Calu3 (cell line): Measurements from ENCODE around the gene RARA. TPM values are rescaled to one million over a fixed set of nuclear protein-coding genes. Genes with fewer than 3 reads are reported as not detected.

Experiments
- BruUV-seq: library from RNA; stranded (reverse); fragments of 400-500 nt; replicated peaks from 2 replicates; lab custom pipeline; 2021; lab: Mats Ljungman, UMichigan
- CTCF ChIA-PET: fragments of 300-600 bp; sonication (Branson Sonifier 250); formaldehyde crosslinking; loops from one replicate; lab custom pipeline; 2022; ENCODE audit warnings: antibody characterized with exemption; lab: Charles Lee
- DNase-seq: peaks from one replicate; pipeline ENCODE4 v3.0.0; 2022
- H3K27ac Mint-ChIP-seq: one replicate; pipeline ENCODE4 v1.8.0; 2022; ENCODE audit warnings: mixed read lengths; ENCODE audit not compliant: unreplicated experiment
- H3K27me3 Mint-ChIP-seq: one replicate; pipeline ENCODE4 v1.8.0; 2022; ENCODE audit warnings: mixed read lengths; ENCODE audit not compliant: unreplicated experiment
- H3K36me3 Mint-ChIP-seq: one replicate; pipeline ENCODE4 v1.8.0; 2022; ENCODE audit warnings: mild to moderate bottlenecking, moderate library complexity, mixed read lengths; ENCODE audit not compliant: insufficient read depth, unreplicated experiment
- H3K4me1 Mint-ChIP-seq: one replicate; pipeline ENCODE4 v1.8.0; 2022; ENCODE audit warnings: mild to moderate bottlenecking, low read depth, mixed read lengths; ENCODE audit not compliant: unreplicated experiment
- H3K4me3 Mint-ChIP-seq: one replicate; pipeline ENCODE4 v1.8.0; 2022; ENCODE audit warnings: mild to moderate bottlenecking, low read depth, moderate library complexity, mixed read lengths; ENCODE audit not compliant: unreplicated experiment
- H3K9me3 Mint-ChIP-seq: one replicate; pipeline ENCODE4 v1.8.0; 2022; ENCODE audit warnings: low read depth, mixed read lengths; ENCODE audit not compliant: unreplicated experiment
- intact Hi-C: fragments of 100-400 bp; cut with micrococcal nuclease; formaldehyde crosslinking; loops from one replicate; pipeline ENCODE4 v1.10.0; 2022; ENCODE audit not compliant: unreplicated experiment
- total RNA-seq: library from RNA; stranded (reverse); gene quantifications from 2 replicates; pipeline ENCODE4 v1.2.3, GENCODE V29; 2022
- TF ChIP-seq, protein P1 (sequence below): fragments of 200-600 bp; IDR thresholded peaks from one replicate; pipeline ENCODE4 v1.8.0; 2022; ENCODE audit warnings: antibody characterized with exemption; ENCODE audit not compliant: unreplicated experiment

RARA gene
- total RNA-seq, 1 experiment from 2014 or later: 150 TPM

DNA sequence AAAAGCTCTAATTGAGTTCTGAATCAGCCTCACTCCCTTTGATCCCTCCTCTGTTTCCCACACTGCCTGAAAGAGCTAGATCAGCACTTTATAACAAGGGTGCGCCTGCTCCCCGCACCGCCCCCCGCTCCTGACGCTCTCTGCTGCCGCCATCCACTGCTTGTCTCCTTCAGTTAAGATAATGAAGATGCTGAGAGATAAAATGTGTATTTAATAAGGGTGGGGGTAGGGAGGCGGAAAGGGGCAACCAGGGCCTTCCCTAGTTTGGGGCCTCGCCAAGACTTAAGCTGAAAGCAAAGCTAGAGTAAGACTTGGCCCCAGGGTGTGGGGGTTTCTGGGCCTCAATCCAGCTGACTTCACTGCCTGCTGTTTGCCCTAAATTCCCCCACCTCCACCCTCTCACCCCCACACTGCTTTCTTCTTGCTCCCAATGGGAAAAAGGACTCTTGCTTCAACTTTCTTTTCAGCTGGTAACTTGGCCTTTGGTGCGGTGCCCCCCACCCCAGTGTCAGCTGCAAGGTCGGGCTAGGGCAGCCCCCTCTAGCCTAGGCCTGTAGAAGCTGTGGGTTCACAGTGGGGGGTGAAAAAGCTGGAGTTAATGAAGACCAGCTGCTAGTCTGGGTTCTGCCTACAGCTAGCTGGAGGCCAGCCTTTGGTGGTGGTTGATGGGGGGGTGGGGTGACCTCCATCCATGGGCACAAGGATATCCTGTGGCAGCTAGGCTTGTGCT lies 1.8 kb upstream of the RARA start:
- DNase-seq: peak; percentile 35
- TF ChIP-seq, protein P1, sequence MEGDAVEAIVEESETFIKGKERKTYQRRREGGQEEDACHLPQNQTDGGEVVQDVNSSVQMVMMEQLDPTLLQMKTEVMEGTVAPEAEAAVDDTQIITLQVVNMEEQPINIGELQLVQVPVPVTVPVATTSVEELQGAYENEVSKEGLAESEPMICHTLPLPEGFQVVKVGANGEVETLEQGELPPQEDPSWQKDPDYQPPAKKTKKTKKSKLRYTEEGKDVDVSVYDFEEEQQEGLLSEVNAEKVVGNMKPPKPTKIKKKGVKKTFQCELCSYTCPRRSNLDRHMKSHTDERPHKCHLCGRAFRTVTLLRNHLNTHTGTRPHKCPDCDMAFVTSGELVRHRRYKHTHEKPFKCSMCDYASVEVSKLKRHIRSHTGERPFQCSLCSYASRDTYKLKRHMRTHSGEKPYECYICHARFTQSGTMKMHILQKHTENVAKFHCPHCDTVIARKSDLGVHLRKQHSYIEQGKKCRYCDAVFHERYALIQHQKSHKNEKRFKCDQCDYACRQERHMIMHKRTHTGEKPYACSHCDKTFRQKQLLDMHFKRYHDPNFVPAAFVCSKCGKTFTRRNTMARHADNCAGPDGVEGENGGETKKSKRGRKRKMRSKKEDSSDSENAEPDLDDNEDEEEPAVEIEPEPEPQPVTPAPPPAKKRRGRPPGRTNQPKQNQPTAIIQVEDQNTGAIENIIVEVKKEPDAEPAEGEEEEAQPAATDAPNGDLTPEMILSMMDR: no peak
- intact Hi-C loops: no loop called here
- no TSS peak for BruUV-seq
- Mint-ChIP-seq H3K27me3 (no peaks in the 10 kb centered on the region), H3K4me1 (peaks cover 19% of the 10 kb centered on the region), H3K36me3 (peaks cover 47% of the 10 kb centered on the region), H3K4me3 (no peak overlapping the region), H3K27ac (no peak overlapping the region), H3K9me3 (no peaks in the 10 kb centered on the region)
- CTCF ChIA-PET: interaction anchor here (0.5 to 36.5 kb wide), 27 partner anchors 8 to 1644 kb away, joined by 3 to 1520 read pairs (median 4); partner anchors contain the start of genes CDC6, GJD3, TOP2A and WIPF2

GRCh38 chr17:40307740-40308239 lies 1.2 kb upstream of the RARA start:
- peaks cover 17% of the 10 kb centered on the region for H3K4me1 Mint-ChIP-seq
- CTCF ChIA-PET: interaction anchor here (0.5 to 36.5 kb wide), 22 partner anchors 8 to 1644 kb away, joined by 3 to 1520 read pairs (median 5); partner anchors contain the start of genes CDC6, GJD3, TOP2A and WIPF2
- DNase-seq: peak; percentile 32
- no peaks in the 10 kb centered on the region for H3K9me3 Mint-ChIP-seq
- BruUV-seq: no TSS peak
- H3K27ac Mint-ChIP-seq: no peak overlapping the region
- H3K36me3 Mint-ChIP-seq: peaks cover 45% of the 10 kb centered on the region
- intact Hi-C loops: no loop called here
- TF ChIP-seq, protein P1: no peak
- no peak overlapping the region for H3K4me3 Mint-ChIP-seq
- no peaks in the 10 kb centered on the region for H3K27me3 Mint-ChIP-seq

GRCh38 chr17:40309949-40310510 lies 1.1 kb downstream of the RARA start:
- BruUV-seq: no TSS peak
- H3K36me3 Mint-ChIP-seq: peaks cover 38% of the 10 kb centered on the region
- no peak overlapping the region for H3K4me3 Mint-ChIP-seq
- intact Hi-C loops: no loop called here
- CTCF ChIA-PET: interaction anchor here (0.7 to 36.5 kb wide), 24 partner anchors 6 to 656 kb away, joined by 3 to 1520 read pairs (median 5); partner anchors contain the start of genes ERBB2, GJD3, TOP2A and WIPF2
- TF ChIP-seq, protein P1: no peak
- no peaks in the 10 kb centered on the region for H3K4me1 Mint-ChIP-seq
- H3K27ac Mint-ChIP-seq: no peak overlapping the region
- H3K9me3 Mint-ChIP-seq: no peaks in the 10 kb centered on the region
- no peaks in the 10 kb centered on the region for H3K27me3 Mint-ChIP-seq
- peak; percentile 62 for DNase-seq

- Mint-ChIP-seq H3K9me3 (no peaks in the 10 kb centered on the region), H3K4me3 (peak overlapping the region; percentile 11), H3K36me3 (peaks cover 43% of the 10 kb centered on the region), H3K4me1 (no peaks in the 10 kb centered on the region), H3K27ac (peak overlapping the region; percentile 38), H3K27me3 (no peaks in the 10 kb centered on the region)
- intact Hi-C loops: no loop called here
- BruUV-seq: no TSS peak
- peak; percentile 72 for DNase-seq
- TF ChIP-seq, protein P1: no peak
- CTCF ChIA-PET: interaction anchor here (0.5 to 36.5 kb wide), 24 partner anchors 5 to 436 kb away, joined by 3 to 1520 read pairs (median 5); partner anchors contain the start of genes CASC3, GJD3, RARA and TOP2A
Observed at GRCh38 chr17:40310882-40311391, 2.0 kb downstream of the RARA start.
